Mesendoderm (in vitro differentiated cells): ENCODE measurements around the gene SLC43A2.

Source experiments
- DNase-seq: peaks from one replicate; pipeline ENCODE4 v3.0.0; 2013
- H2AK5ac ChIP-seq: 2 replicates; pipeline ENCODE4 v1.6.1; 2013; ENCODE audit warnings: low read length, inconsistent platforms
- H2BK120ac ChIP-seq: 2 replicates; pipeline ENCODE4 v1.6.1; 2013; ENCODE audit warnings: low read depth, mild to moderate bottlenecking, low read length, moderate library complexity, mixed read lengths
- H2BK15ac ChIP-seq: replicated peaks from 2 replicates; pipeline ENCODE4 v1.6.1; 2013; ENCODE audit warnings: low read depth, mild to moderate bottlenecking, moderate library complexity
- H2BK5ac ChIP-seq: 2 replicates; pipeline ENCODE4 v1.6.1; 2013; ENCODE audit warnings: low read length, inconsistent platforms
- H3K18ac ChIP-seq: 2 replicates; pipeline ENCODE4 v1.6.1; 2013; ENCODE audit warnings: mild to moderate bottlenecking, low read length, mixed read lengths
- H3K23ac ChIP-seq: one replicate; pipeline ENCODE4 v1.6.1; 2013; ENCODE audit warnings: low read length
- H3K27ac ChIP-seq: 2 replicates; pipeline ENCODE4 v1.5.1; 2013; ENCODE audit warnings: low read depth, mild to moderate bottlenecking, inconsistent platforms, low read length, moderate library complexity
- H3K27me3 ChIP-seq: 2 replicates; pipeline ENCODE4 v1.6.1; 2013; ENCODE audit warnings: low read length, control low read depth, mild to moderate bottlenecking, inconsistent platforms; ENCODE audit not compliant: insufficient read depth, poor library complexity
- H3K36me3 ChIP-seq: 2 replicates; pipeline ENCODE4 v1.6.1; 2013; ENCODE audit warnings: low read length, inconsistent platforms; ENCODE audit not compliant: control insufficient read depth, insufficient read depth
- H3K4ac ChIP-seq: one replicate; pipeline ENCODE4 v1.6.1; 2013; ENCODE audit warnings: low read depth, mild to moderate bottlenecking, low read length, moderate library complexity
- H3K4me1 ChIP-seq: 2 replicates; pipeline ENCODE4 v1.6.1; 2013; ENCODE audit warnings: low read depth, low read length, inconsistent platforms; ENCODE audit not compliant: control insufficient read depth
- H3K4me2 ChIP-seq: 2 replicates; pipeline ENCODE4 v1.6.1; 2013; ENCODE audit warnings: low read length
- H3K4me3 ChIP-seq: 2 replicates; pipeline ENCODE4 v1.5.1; 2013; ENCODE audit warnings: mild to moderate bottlenecking, low read length
- H3K56ac ChIP-seq: one replicate; pipeline ENCODE4 v1.6.1; 2013; ENCODE audit warnings: low read length
- H3K79me1 ChIP-seq: 2 replicates; pipeline ENCODE4 v1.6.1; 2013; ENCODE audit warnings: low read length, inconsistent platforms
- H3K79me2 ChIP-seq: 2 replicates; pipeline ENCODE4 v1.6.1; 2013; ENCODE audit warnings: mild to moderate bottlenecking, low read length; ENCODE audit not compliant: control insufficient read depth, insufficient read depth
- H3K9ac ChIP-seq: 2 replicates; pipeline ENCODE4 v1.6.1; 2013; ENCODE audit warnings: low read length, inconsistent platforms
- H4K5ac ChIP-seq: one replicate; pipeline ENCODE4 v1.6.1; 2013; ENCODE audit warnings: low read length
- H4K8ac ChIP-seq: one replicate; pipeline ENCODE4 v1.6.1; 2013; ENCODE audit warnings: low read depth, mild to moderate bottlenecking, control low read depth, low read length, moderate library complexity
- WGBS: extraction: QIAGEN DNeasy Blood & Tissue Kit; methylation state at CpG from one replicate; pipeline ENCODE4 v1.1.7; 2013; ENCODE audit warnings: low lambda C conversion rate, missing lambda C conversion rate; ENCODE audit not compliant: insufficient coverage; ENCODE audit errors: extremely low coverage; 5-methylcytosine and 5-hydroxymethylcytosine counted together

SLC43A2 gene

GRCh38 chr17:1649844-1650501 is 21.3 kb upstream of the SLC43A2 start, which contains the start of gene RILP:
TSS of gene RILP (minus strand) at chr17:1649866. CDS start at chr17:1649804, 62 bp downstream.
- H3K27ac ChIP-seq: peak within 1 kb of the TSS; percentile 56
- DNase-seq: peak; percentile 70
- no peak within 1 kb of the TSS for H4K8ac ChIP-seq
- no peaks in the 10 kb centered on the region for H3K27me3 ChIP-seq
- peak within 1 kb of the TSS; percentile 73 for H3K9ac ChIP-seq
- H3K4me1 ChIP-seq: peaks cover 5% of the 10 kb centered on the region
- H3K79me2 ChIP-seq: no peaks in the 10 kb centered on the region
- peaks cover 27% of the 10 kb centered on the region for H3K36me3 ChIP-seq
- H3K79me1 ChIP-seq: no peaks in the 10 kb centered on the region
- peak within 1 kb of the TSS; percentile 19 for H3K4me3 ChIP-seq
- H3K23ac ChIP-seq: no peak within 1 kb of the TSS
- no peak within 1 kb of the TSS for H2BK5ac ChIP-seq
- H3K18ac ChIP-seq: no peak within 1 kb of the TSS
- peak within 1 kb of the TSS; percentile 89 for H3K4me2 ChIP-seq
- WGBS: no CpG with 5 or more reads among the region's 23 CpGs
- H3K56ac ChIP-seq: peak within 1 kb of the TSS; percentile 89
- H2AK5ac ChIP-seq: no peak within 1 kb of the TSS
- H2BK120ac ChIP-seq: no peak within 1 kb of the TSS
- H3K4ac ChIP-seq: no peak within 1 kb of the TSS
- H2BK15ac ChIP-seq: no peak within 1 kb of the TSS
- no peak within 1 kb of the TSS for H4K5ac ChIP-seq

- H3K56ac ChIP-seq: peak overlapping the region; percentile 80
- WGBS: no CpG with 5 or more reads among the region's 100 CpGs
- no peaks in the 10 kb centered on the region for H3K27me3 ChIP-seq
- H3K4me2 ChIP-seq: peak overlapping the region; percentile 51
- peaks cover 6% of the 10 kb centered on the region for H3K4me1 ChIP-seq
- H3K23ac ChIP-seq: no peak overlapping the region
- no peak overlapping the region for H3K18ac ChIP-seq
- H3K79me2 ChIP-seq: no peaks in the 10 kb centered on the region
- peak overlapping the region; percentile 56 for H3K27ac ChIP-seq
- no peak overlapping the region for H2BK120ac ChIP-seq
- no peak overlapping the region for H4K5ac ChIP-seq
- no peak overlapping the region for H2BK5ac ChIP-seq
- peak; percentile 96 for DNase-seq
- peak overlapping the region; percentile 19 for H3K4me3 ChIP-seq
- H2BK15ac ChIP-seq: no peak overlapping the region
- no peaks in the 10 kb centered on the region for H3K79me1 ChIP-seq
- H3K4ac ChIP-seq: no peak overlapping the region
- H3K36me3 ChIP-seq: peaks cover 22% of the 10 kb centered on the region
- H2AK5ac ChIP-seq: no peak overlapping the region
- no peak overlapping the region for H4K8ac ChIP-seq
- peak overlapping the region; percentile 73 for H3K9ac ChIP-seq
These were observed 20.6 kb upstream of the SLC43A2 start for GRCh38 chr17:1648963-1649843.

- Histone ChIP-seq H3K27ac (peak overlapping the region; percentile 23), H4K8ac (no peak overlapping the region), H3K56ac (peak overlapping the region; percentile 89), H3K4ac (no peak overlapping the region), H3K18ac (no peak overlapping the region), H2BK15ac (no peak overlapping the region), H3K4me1 (peaks cover 8% of the 10 kb centered on the region), H4K5ac (no peak overlapping the region), H3K27me3 (no peaks in the 10 kb centered on the region), H3K9ac (peak overlapping the region; percentile 73), H3K79me1 (no peaks in the 10 kb centered on the region), H3K23ac (no peak overlapping the region), H3K4me2 (peak overlapping the region; percentile 89), H2AK5ac (no peak overlapping the region), H2BK5ac (no peak overlapping the region), H3K36me3 (peaks cover 14% of the 10 kb centered on the region), H3K79me2 (no peaks in the 10 kb centered on the region), H3K4me3 (peak overlapping the region; percentile 19), H2BK120ac (no peak overlapping the region)
- DNase-seq: peak; percentile 83
- WGBS: no CpG with 5 or more reads among the region's 54 CpGs
These were observed 19.7 kb upstream of the SLC43A2 start for GRCh38 chr17:1648173-1648962.

GRCh38 chr17:1647802-1648171 is 19.2 kb upstream of the SLC43A2 start:
- Histone ChIP-seq H3K79me1 (no peaks in the 10 kb centered on the region), H2BK15ac (no peak overlapping the region), H3K9ac (peak overlapping the region; percentile 8), H2AK5ac (no peak overlapping the region), H4K8ac (no peak overlapping the region), H3K4me2 (no peak overlapping the region), H3K4me1 (peaks cover 8% of the 10 kb centered on the region), H2BK5ac (no peak overlapping the region), H3K36me3 (peaks cover 11% of the 10 kb centered on the region), H3K79me2 (no peaks in the 10 kb centered on the region), H3K27me3 (no peaks in the 10 kb centered on the region), H3K4ac (no peak overlapping the region), H3K23ac (no peak overlapping the region), H3K56ac (no peak overlapping the region), H2BK120ac (no peak overlapping the region), H3K4me3 (no peak overlapping the region), H3K18ac (no peak overlapping the region), H3K27ac (no peak overlapping the region), H4K5ac (no peak overlapping the region)
- WGBS: no CpG with 5 or more reads among the region's 11 CpGs
- no peak for DNase-seq

- no peak overlapping the region for H4K8ac ChIP-seq
- peaks cover 8% of the 10 kb centered on the region for H3K4me1 ChIP-seq
- WGBS: no CpG with 5 or more reads among the region's 13 CpGs
These were observed 17.7 kb upstream of the SLC43A2 start for GRCh38 chr17:1646199-1646875.

More at GRCh38 chr17:1646199-1646875, 17.7 kb upstream of the SLC43A2 start:
- H3K27me3 ChIP-seq: no peaks in the 10 kb centered on the region
- H2BK15ac ChIP-seq: no peak overlapping the region
- H3K27ac ChIP-seq: no peak overlapping the region
- H3K23ac ChIP-seq: no peak overlapping the region
- H3K56ac ChIP-seq: peak overlapping the region; percentile 78
- H2BK5ac ChIP-seq: no peak overlapping the region
- no peak overlapping the region for H3K18ac ChIP-seq
- H3K4me3 ChIP-seq: no peak overlapping the region
- H4K5ac ChIP-seq: no peak overlapping the region
- peak overlapping the region; percentile 51 for H2AK5ac ChIP-seq
- H2BK120ac ChIP-seq: no peak overlapping the region
- H3K36me3 ChIP-seq: peaks cover 4% of the 10 kb centered on the region
- DNase-seq: no peak
- H3K4ac ChIP-seq: no peak overlapping the region
- H3K9ac ChIP-seq: peak overlapping the region; percentile 50
- H3K79me2 ChIP-seq: no peaks in the 10 kb centered on the region
- H3K4me2 ChIP-seq: no peak overlapping the region
- H3K79me1 ChIP-seq: no peaks in the 10 kb centered on the region
